ENCODE data around the gene C13orf46.

The C13orf46 gene

GRCh38 chr13:113936166-113936965, 37.5 kb downstream of the C13orf46 start:
- no peak for DNase-seq

GRCh38 chr13:113935001-113935844, 38.7 kb downstream of the C13orf46 start:
- no peak for DNase-seq

- no peak for DNase-seq
These were observed 39.3 kb downstream of the C13orf46 start for GRCh38 chr13:113934576-113934975.

GRCh38 chr13:113933901-113934300, 40.0 kb downstream of the C13orf46 start:
- no peak for DNase-seq

- DNase-seq, result no peak
These were observed 41.9 kb downstream of the C13orf46 start for GRCh38 chr13:113931841-113932459.

- peak; percentile 85 for DNase-seq
These were observed 42.9 kb downstream of the C13orf46 start for GRCh38 chr13:113930671-113931637.

GRCh38 chr13:113929628-113930615, 44.0 kb downstream of the C13orf46 start:
- no peak for DNase-seq

- DNase-seq, result no peak
These were observed 44.9 kb downstream of the C13orf46 start for GRCh38 chr13:113928685-113929627.

GRCh38 chr13:113927661-113928581, 46.0 kb downstream of the C13orf46 start:
- DNase-seq, result no peak

- no peak for DNase-seq
These were observed 46.8 kb downstream of the C13orf46 start for GRCh38 chr13:113926951-113927660.

GRCh38 chr13:113926301-113926761, 47.5 kb downstream of the C13orf46 start:
- DNase-seq, result no peak

- peak; percentile 21 for DNase-seq
These were observed 49.5 kb downstream of the C13orf46 start for GRCh38 chr13:113924184-113924901.

GRCh38 chr13:113923376-113924063, 50.4 kb downstream of the C13orf46 start:
- DNase-seq, result peak; percentile 37

GRCh38 chr13:113922412-113923118, 51.3 kb downstream of the C13orf46 start:
- DNase-seq, result peak; percentile 38

GRCh38 chr13:113921763-113922162, 52.1 kb downstream of the C13orf46 start:
- DNase-seq, result peak; percentile 15

Measured in activated CD8-positive, alpha-beta memory T cell treated with anti-CD3 and anti-CD28 coated beads for 24 hours (primary cell).